Measurements from ENCODE around the gene COL4A3. TPM values are rescaled to one million over a fixed set of nuclear protein-coding genes. Genes with fewer than 3 reads are reported as not detected.
"Not testable (repeated sequence)": the region's sequence is repeated elsewhere in the genome, so short reads cannot be mapped to it uniquely, and the experiment has no call there.

COL4A3 gene
- total RNA-seq, 3 donors from 2014 or later, result 0.16 to 0.36 (median 0.32) TPM

GRCh38 chr2:227219312-227220105, 55.1 kb downstream of the COL4A3 start:
- ATAC-seq, result no peak
- intact Hi-C loops (cut with DNase I, micrococcal nuclease), result no loop called here
- H3K36me3 ChIP-seq (ENCODE audit: low read depth), result no peaks in the 10 kb centered on the region
- DNase-seq, result no peak
- H3K4me3 ChIP-seq, result no peak overlapping the region
- TF ChIP-seq CTCF (IDR thresholded peaks at IDR 0.05), result no peak
- no peaks in the 10 kb centered on the region for H3K4me1 ChIP-seq (ENCODE audit: low read depth)
- H3K9me3 ChIP-seq, result no peaks in the 10 kb centered on the region

- intact Hi-C loops (cut with DNase I, micrococcal nuclease), result no loop called here
- ATAC-seq, result no peak
- no peaks in the 10 kb centered on the region for H3K36me3 ChIP-seq (ENCODE audit: low read depth)
- H3K4me1 ChIP-seq (ENCODE audit: low read depth), result no peaks in the 10 kb centered on the region
- H3K4me3 ChIP-seq, result no peak overlapping the region
- no peak for TF ChIP-seq CTCF (IDR thresholded peaks at IDR 0.05)
- DNase-seq, result no peak
- H3K9me3 ChIP-seq, result no peaks in the 10 kb centered on the region
Measured at GRCh38 chr2:227221120-227221519, 56.7 kb downstream of the COL4A3 start.

GRCh38 chr2:227222292-227222691, 57.9 kb downstream of the COL4A3 start:
- Histone ChIP-seq H3K4me1 (ENCODE audit: low read depth) (no peaks in the 10 kb centered on the region), H3K36me3 (ENCODE audit: low read depth) (no peaks in the 10 kb centered on the region), H3K9me3 (no peaks in the 10 kb centered on the region), H3K4me3 (no peak overlapping the region)
- no peak for DNase-seq
- no peak for TF ChIP-seq CTCF (IDR thresholded peaks at IDR 0.05)
- intact Hi-C loops (cut with DNase I, micrococcal nuclease), result no loop called here
- ATAC-seq, result no peak

- intact Hi-C loops (cut with DNase I, micrococcal nuclease); H3K4me1 ChIP-seq (ENCODE audit: low read depth); H3K36me3 ChIP-seq (ENCODE audit: low read depth); H3K9me3 ChIP-seq; H3K4me3 ChIP-seq; DNase-seq; ATAC-seq: not testable (repeated sequence)
Measured at GRCh38 chr2:227225641-227226040, 61.2 kb downstream of the COL4A3 start.

- H3K9me3 ChIP-seq, result no peaks in the 10 kb centered on the region
- peak; percentile 92 for ATAC-seq
- intact Hi-C loops (cut with DNase I, micrococcal nuclease), result no loop called here
- DNase-seq, result peak in 2 of 3 donors; percentile 65 to 69
- H3K4me1 ChIP-seq (ENCODE audit: low read depth), result no peaks in the 10 kb centered on the region
- no peaks in the 10 kb centered on the region for H3K36me3 ChIP-seq (ENCODE audit: low read depth)
- H3K4me3 ChIP-seq, result no peak overlapping the region
- TF ChIP-seq CTCF (IDR thresholded peaks at IDR 0.05), result no peak
Measured at GRCh38 chr2:227228061-227228667, 63.7 kb downstream of the COL4A3 start.

- ATAC-seq, result no peak
- Histone ChIP-seq H3K4me1 (ENCODE audit: low read depth) (no peaks in the 10 kb centered on the region), H3K9me3 (no peaks in the 10 kb centered on the region), H3K36me3 (ENCODE audit: low read depth) (no peaks in the 10 kb centered on the region), H3K4me3 (no peak overlapping the region)
- TF ChIP-seq CTCF (IDR thresholded peaks at IDR 0.05), result no peak
- no peak for DNase-seq
- intact Hi-C loops (cut with DNase I, micrococcal nuclease), result no loop called here
Measured at GRCh38 chr2:227230151-227230550, 65.7 kb downstream of the COL4A3 start.

Data from mucosa of descending colon (tissue), 3 donors.